ENCODE measurements around the gene ISCA1. TPM values are rescaled to one million over a fixed set of nuclear protein-coding genes. Genes with fewer than 3 reads are reported as not detected.

ISCA1 gene
- total and polyA plus RNA-seq, 2 of the 8 experiments (the other 6 are each of a cell fraction or from before 2014, with no cell fraction given): 35.0 to 40.0 TPM

DNA sequence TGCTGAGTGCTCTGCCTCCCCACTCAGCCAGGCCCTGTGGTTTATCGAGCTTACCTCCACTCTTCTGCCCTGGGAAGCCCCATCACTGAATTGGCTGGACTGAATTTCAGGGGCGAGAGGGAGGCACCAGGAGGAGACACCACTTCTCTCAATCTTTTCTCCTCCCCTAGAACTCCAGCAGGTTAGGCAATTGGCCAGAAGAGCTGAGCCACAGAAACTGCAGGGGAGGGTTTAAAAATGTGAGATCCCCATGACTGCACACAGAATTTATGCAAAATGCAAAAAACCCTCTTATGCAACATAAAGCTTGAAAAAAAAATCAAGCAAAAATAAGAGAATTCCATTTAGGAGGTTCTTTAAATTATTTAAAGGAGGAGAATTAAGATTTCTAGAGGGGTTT is 42.0 kb upstream of the ISCA1 start (continued):
- TF ChIP-seq CBX5 (IDR thresholded peaks at IDR 0.05; ENCODE audit: low read depth, low read length) (no peak), RNF2 (IDR thresholded peaks at IDR 0.05; ENCODE audit: borderline replicate concordance, low read depth, low read length, missing control alignments, poor library complexity, severe bottlenecking) (no peak), NRF1 (IDR thresholded peaks at IDR 0.05; ENCODE audit: low read depth, low read length) (no peak)

Data from H1 (cell line).